GM21737 (cell line): ENCODE measurements around the gene FGFR3.
"Not testable (repeated sequence)": the region's sequence is repeated elsewhere in the genome, so short reads cannot be mapped to it uniquely, and the experiment has no call there.

Source experiments
- ATAC-seq: cut with Tn5 transposase; IDR thresholded peaks from one replicate; pipeline ENCODE4 v1.9.1; 2021; ENCODE audit warnings: mild to moderate bottlenecking, moderate library complexity; ENCODE audit not compliant: unreplicated experiment

FGFR3 gene

GRCh38 chr4:1836650-1837049, 43.6 kb downstream of the FGFR3 start:
- ATAC-seq, result no peak

DNA sequence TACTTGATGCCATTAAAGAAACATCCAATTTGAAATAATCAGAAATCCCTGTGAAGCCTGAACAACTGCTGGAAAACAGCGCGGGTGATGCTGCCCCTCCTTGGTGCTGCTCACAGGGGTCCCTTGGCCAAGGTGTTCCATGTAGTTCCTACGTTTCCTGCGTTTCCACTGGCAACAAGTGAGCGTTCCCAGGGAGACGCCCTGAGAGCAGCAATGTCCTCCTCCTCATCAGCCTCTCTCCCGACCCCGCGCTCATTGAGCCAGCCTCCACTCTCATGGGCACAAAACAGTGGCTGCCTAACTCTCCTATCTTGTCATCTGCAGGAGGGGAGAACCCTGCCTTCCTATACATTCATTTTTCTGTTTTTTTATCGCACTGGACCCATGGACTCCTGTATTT, 44.0 kb downstream of the FGFR3 start:
- ATAC-seq, result no peak

- no peak for ATAC-seq
Measured at GRCh38 chr4:1839282-1839681, 46.2 kb downstream of the FGFR3 start.

- ATAC-seq, result no peak
Measured at GRCh38 chr4:1841201-1841886, 48.3 kb downstream of the FGFR3 start.

DNA sequence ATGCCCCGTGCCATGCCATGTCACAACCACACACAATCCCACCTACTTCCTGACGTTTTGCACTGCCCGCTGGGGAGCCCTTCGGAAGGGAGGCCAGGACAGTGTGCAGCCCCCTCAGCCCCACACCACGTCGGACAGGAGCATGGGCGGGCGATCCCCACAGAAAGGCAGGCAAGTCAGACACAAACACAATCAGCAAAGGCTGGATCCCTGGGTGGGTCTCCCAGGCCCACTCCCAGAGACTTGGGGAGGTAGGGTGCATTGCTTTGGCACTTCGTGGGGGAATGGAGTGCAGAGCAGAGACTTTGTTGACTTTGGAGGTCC, 48.8 kb downstream of the FGFR3 start:
- no peak for ATAC-seq

DNA sequence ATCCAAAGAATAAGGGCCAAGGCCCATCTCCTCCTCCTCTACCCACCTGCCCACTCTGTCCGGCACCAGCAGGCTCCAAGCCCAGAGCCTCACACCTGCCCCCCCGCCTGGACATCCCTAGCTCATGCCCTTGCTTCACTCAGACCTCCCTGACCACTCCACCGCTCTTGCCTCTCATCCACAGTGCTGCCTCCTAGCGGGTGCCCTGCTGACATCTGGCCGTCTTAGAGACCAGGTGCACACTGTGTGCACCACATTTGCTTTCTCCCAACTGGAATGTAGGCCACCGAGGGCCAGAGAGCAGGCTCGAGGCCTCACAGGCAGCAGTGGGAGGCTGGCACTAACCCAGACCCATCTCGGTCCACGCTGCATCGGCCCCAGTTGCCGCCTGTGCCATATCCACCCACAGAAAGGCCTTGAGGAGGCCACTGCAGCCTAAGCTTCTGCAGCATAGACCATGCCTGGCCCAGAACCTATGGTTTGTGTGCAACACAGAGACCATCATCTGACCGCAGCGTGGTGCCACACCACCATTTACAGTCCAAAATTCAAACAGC, 49.3 kb downstream of the FGFR3 start:
- no peak for ATAC-seq

- ATAC-seq, result no peak
Measured at GRCh38 chr4:1842993-1843448, 49.9 kb downstream of the FGFR3 start.

- ATAC-seq, result no peak
Measured at GRCh38 chr4:1843852-1844251, 50.8 kb downstream of the FGFR3 start.

GRCh38 chr4:1844618-1845017, 51.5 kb downstream of the FGFR3 start:
- not testable (repeated sequence) for ATAC-seq

- ATAC-seq, result no peak
Measured at GRCh38 chr4:1846580-1846979, 53.5 kb downstream of the FGFR3 start.

DNA sequence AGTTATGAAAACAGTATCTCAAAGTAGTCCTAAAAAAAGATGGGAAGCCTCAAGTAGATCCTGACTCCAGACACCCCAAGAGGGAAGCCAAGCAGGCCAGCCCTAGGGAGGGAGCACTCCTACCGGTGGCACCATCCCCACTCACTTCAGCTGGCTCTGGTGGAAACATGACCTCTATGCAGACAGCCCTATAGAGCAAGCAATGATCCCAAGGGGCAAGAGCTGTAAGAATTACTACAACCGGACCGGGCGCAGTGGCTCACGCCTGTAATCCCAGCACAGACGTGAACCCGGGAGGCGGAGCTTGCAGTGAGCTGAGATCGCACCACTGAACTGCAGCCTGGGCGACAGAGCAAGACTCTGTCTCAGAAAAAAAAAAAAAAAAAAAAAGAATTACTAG, 57.2 kb downstream of the FGFR3 start:
- no peak for ATAC-seq

DNA sequence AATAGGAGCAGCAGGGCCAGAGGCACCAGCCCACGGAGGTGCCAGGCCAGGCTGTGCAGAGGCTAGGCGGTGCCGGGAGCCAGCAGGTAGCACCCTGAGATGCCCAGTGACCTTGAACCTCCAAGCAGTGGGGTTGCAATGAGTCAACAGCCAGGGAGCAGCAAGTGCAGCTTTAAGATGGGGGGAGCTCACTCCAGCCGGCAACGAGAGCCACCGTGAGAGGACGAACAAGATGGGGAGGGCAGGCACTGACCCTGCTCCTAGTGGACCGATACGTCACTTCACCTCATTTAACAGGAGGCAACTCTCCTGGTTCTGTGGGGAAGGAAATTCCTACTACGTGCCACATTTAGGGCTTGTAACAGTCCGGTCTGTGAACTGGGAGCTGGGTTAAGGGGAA, 58.1 kb downstream of the FGFR3 start:
- no peak for ATAC-seq

DNA sequence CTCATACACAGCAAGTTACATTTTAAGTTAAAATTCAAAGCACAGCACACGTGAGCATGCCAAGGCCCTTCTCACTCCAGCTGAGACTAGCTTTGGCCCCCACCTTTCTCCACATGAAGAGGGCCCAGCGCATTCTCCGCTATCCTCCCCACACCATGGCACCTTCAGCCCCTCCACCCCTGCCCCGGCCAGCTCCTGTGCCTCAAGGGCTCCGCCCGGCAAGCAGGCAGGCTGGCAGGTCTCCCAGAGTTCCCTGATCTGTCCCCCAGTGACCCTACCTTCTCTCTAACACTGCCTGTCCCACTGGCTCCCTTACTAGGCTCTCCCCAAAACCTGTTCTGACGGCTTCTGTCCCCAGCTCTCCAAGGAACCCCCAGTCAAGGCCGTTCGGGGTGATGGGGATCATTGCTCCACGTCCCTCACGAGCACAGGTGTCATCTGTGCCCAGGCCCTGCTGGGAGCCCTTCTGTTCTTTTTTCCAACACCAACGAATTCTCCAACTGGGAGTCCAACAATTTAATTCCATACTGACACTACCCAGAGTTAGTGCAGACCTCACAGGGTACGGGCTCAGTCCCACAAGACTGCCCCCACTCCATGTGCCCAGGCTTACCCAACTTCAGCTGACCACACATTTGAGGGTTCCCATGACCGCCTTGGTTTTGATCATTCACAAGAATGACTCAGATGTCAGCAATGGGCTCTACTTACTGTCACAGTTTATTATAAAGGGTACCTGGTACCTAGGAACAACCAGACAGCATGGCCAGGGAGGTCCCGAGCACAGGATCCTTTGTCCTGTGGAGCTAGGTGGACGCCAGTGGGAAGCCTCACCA, 58.7 kb downstream of the FGFR3 start:
- ATAC-seq, result no peak

- ATAC-seq, result no peak
Measured at GRCh38 chr4:1852904-1853623, 60.0 kb downstream of the FGFR3 start.

DNA sequence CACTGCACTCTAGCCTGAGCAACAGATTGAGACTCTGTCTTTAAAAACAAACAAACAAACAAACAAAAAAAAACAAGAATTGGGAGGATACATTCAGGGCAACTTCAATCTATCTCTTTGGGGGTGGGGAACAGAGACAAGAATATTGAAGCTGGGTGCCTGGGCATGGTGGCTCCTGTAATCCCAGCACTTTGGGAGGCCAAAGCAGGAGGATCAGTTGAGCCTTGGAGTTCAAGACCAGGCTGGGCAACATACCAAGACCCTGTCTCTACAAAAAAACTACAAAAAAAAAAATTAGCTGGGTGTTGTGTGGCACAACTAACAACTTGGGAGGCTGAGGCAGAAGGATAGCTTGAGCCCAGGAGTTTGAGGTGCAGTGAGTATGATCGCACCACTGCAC, 61.7 kb downstream of the FGFR3 start:
- no peak for ATAC-seq

GRCh38 chr4:1855333-1856070, 62.4 kb downstream of the FGFR3 start:
- peak; percentile 21 for ATAC-seq

GRCh38 chr4:1856071-1856942, 63.2 kb downstream of the FGFR3 start, which contains the start of gene LETM1:
Gene LETM1, minus strand, starts transcription at chr4:1856156. Its CDS starts 206 bp downstream, at chr4:1855950.
- peak; percentile 90 for ATAC-seq

DNA sequence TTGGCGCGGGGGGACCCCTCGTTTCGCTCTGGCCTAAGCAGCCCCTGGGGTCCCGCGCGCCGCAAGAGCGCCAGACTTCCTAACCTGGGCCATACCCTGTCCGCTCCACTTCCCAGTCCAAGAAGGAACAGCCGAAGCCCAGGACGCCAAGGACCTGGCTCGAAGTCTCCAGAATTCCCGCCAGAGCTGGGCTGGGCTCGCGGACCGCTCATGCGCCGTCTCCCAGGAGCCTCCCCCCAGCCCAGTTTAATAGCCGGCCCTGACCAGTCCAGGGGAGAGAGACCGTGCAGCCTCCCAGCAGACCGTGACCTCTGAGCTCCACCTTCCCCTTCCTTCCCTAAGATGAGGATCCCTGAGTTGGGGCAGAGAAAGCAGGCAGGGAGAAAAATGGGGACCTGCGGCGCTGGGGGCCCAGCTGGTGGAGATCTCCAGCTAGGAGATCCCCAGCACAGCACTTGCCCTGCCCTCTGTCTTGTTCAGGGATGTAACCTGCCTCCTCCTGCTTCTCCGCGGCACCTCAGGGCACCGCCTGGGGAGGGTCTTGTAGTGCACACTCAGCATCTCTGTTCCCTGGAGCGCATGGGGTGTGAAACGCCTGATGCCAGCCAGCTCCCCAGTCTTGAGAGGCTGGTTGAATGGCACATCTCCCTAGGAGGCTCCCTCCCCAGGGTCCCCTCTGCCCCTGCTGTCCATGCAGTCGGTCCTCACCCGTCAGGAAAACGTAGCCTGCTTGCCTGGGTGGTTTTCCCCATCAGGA, 64.0 kb downstream of the FGFR3 start:
- ATAC-seq, result no peak

- ATAC-seq, result no peak
Measured at GRCh38 chr4:1857931-1858330, 64.8 kb downstream of the FGFR3 start.
